ENCODE data around the gene KCNH6. TPM values are rescaled to one million over a fixed set of nuclear protein-coding genes. Genes with fewer than 3 reads are reported as not detected.

The KCNH6 gene
- total and polyA plus RNA-seq, 9 of the 15 experiments (the other 6 are each of a cell fraction or from before 2014, with no cell fraction given) = not detected

DNA sequence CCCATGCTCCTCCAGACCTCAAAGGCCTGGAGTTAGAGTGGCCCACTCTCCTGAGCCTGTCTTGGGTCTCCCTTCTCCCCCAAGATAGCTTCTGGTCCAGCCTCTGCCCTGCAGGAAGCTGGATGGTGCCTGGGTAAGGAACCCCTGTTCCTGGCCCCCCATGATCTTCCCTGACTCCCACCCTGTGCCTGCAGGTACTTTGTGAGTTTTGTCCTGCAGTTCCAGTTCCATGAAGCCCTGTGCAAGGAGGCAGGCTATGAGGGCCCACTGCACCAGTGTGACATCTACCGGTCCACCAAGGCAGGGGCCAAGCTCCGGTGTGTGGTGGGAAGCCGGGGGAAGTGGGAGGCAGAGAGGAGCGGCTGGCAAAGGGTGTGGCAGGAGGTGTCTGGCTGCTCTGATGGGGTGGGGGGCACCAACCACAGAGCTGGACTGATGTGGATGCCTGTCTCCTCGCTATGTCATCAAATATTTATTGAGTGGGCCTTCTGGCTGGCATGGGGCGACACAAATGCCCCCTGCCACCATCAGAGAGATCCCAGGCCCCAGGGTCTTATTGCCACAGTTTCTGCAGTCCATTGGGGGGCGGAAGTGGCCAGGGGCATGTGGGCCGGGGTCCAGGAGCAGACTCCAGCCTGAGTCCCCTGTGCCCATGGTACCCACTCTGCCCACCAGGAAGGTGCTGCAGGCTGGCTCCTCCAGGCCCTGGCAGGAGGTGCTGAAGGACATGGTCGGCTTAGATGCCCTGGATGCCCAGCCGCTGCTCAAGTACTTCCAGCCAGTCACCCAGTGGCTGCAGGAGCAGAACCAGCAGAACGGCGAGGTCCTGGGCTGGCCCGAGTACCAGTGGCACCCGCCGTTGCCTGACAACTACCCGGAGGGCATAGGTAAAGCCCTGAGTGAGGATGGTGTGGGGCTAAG lies 39.2 kb upstream of the KCNH6 start:
- Histone ChIP-seq H2AFZ (ENCODE audit: low read depth, low read length) (no peak overlapping the region), H3K4me2 (ENCODE audit: insufficient read depth, low read length) (no peak overlapping the region), H3K9ac (ENCODE audit: insufficient read depth in 1 of 2, low read depth in 2 of 2, low read length in 2 of 2) (no peak overlapping the region; a peak in 1 of 4 replicates), H3K27me3 (ENCODE audit: control insufficient read depth in 2 of 2, insufficient read depth in 2 of 2, low read length in 2 of 2) (peaks cover 5 to 12% of the 10 kb centered on the region in 2 experiments; a peak in 3 of 5 replicates), H3K79me2 (ENCODE audit: control insufficient read depth, insufficient read depth, low read length) (no peaks in the 10 kb centered on the region), H3K4me3 (no peak overlapping the region), H4K20me1 (replicated peaks; ENCODE audit: control insufficient read depth, insufficient read depth, low read length) (no peaks in the 10 kb centered on the region), H3K9me3 (replicated peaks; ENCODE audit: control insufficient read depth, insufficient read depth, low read depth, low read length) (no peaks in the 10 kb centered on the region), H3K4me1 (replicated peaks in 1 of 2; ENCODE audit: control insufficient read depth in 2 of 2, insufficient read depth in 2 of 2, low read length in 2 of 2) (peaks cover 0 to 33% of the 10 kb centered on the region in 2 experiments; a peak in 3 of 5 replicates), H3K27ac (ENCODE audit: extremely low read depth, low read depth, low read length) (no peak overlapping the region), H3K9me1 (ENCODE audit: control insufficient read depth, insufficient read depth, low read length) (no peaks in the 10 kb centered on the region), H3K36me3 (ENCODE audit: control insufficient read depth, insufficient read depth, low read length) (no peaks in the 10 kb centered on the region)
- no peak for FAIRE-seq
- no peak for ATAC-seq
- no peak for DNase-seq (ENCODE audit: extremely low read depth in 1 of 4, low spot score in 3 of 4)
- in situ Hi-C loops (cut with MboI) = no loop called here
- ChIA-PET CTCF (ENCODE audit: low intra/inter-chr PET ratio) (no interaction called here), POLR2A (no interaction called here)
- intact Hi-C loops (cut with micrococcal nuclease) = loop anchor here (5.0 kb wide), 1 partner anchor 128 kb away; no protein-coding TSS in a partner anchor
- BruUV-seq (replicated peaks) = no TSS peak
- WGBS (ENCODE audit: insufficient coverage, low coverage, missing lambda C conversion rate) = 47% methylated on average over 14 of the region's 16 CpGs
- TF ChIP-seq OTX1 (CRISPR knock-in tag; IDR thresholded peaks at IDR 0.05) (no peak), CUX1 (CRISPR knock-in tag; IDR thresholded peaks at IDR 0.05) (no peak), MLX (CRISPR knock-in tag; conservative IDR thresholded peaks at IDR 0.05) (no peak), GTF2E2 (tag; IDR thresholded peaks at IDR 0.05) (no peak), HMG20A (CRISPR knock-in tag; conservative IDR thresholded peaks at IDR 0.05) (no peak), NUFIP1 (IDR thresholded peaks at IDR 0.05; ENCODE audit: partially characterized antibody) (no peak), RBBP5 (IDR thresholded peaks at IDR 0.05; ENCODE audit: borderline replicate concordance, insufficient read depth, low read length, poor library complexity, severe bottlenecking) (no peak), GABPB2 (CRISPR knock-in tag; conservative IDR thresholded peaks at IDR 0.05) (no peak), ZNF263 (CRISPR knock-in tag; IDR thresholded peaks at IDR 0.05; ENCODE audit: borderline replicate concordance) (no peak), CHD1 (IDR thresholded peaks at IDR 0.05; ENCODE audit: low read length) (no peak), ZNF311 (CRISPR knock-in tag; IDR thresholded peaks at IDR 0.05) (no peak), KAT7 (CRISPR knock-in tag; IDR thresholded peaks at IDR 0.05; ENCODE audit: borderline replicate concordance) (no peak), ATF7 (IDR thresholded peaks at IDR 0.05) (no peak)
- TF ChIP-seq, protein P1, sequence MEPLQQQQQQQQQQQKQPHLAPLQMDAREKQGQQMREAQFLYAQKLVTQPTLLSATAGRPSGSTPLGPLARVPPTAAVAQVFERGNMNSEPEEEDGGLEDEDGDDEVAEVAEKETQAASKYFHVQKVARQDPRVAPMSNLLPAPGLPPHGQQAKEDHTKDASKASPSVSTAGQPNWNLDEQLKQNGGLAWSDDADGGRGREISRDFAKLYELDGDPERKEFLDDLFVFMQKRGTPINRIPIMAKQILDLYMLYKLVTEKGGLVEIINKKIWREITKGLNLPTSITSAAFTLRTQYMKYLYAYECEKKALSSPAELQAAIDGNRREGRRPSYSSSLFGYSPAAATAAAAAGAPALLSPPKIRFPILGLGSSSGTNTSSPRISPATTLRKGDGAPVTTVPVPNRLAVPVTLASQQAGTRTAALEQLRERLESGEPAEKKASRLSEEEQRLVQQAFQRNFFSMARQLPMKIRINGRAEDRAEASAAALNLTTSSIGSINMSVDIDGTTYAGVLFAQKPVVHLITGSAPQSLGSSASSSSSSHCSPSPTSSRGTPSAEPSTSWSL (CRISPR knock-in tag; IDR thresholded peaks at IDR 0.05; ENCODE audit: borderline replicate concordance) = no peak
